HepG2 (cell line): ENCODE results near the gene ITPR1. TPM values are rescaled to one million over a fixed set of nuclear protein-coding genes. Genes with fewer than 3 reads are reported as not detected.

Source experiments
- ARNT ChIP-seq: fragments of 450-650 bp; IDR thresholded peaks from 2 replicates; pipeline ENCODE4 v1.6.1; 2017
- BRF2 ChIP-seq: sonication (generic); formaldehyde crosslinking; IDR thresholded peaks from 2 replicates; pipeline ENCODE4 v1.8.1; 2022; ENCODE audit warnings: mild to moderate bottlenecking, missing genetic modification reagents
- CEBPB ChIP-seq: IDR thresholded peaks from 2 replicates; pipeline ENCODE4 v1.6.1; 2011; ENCODE audit warnings: low read depth, low read length, improper control_type of control experiment, borderline replicate concordance
- CTCF ChIP-seq: sonication (generic); formaldehyde crosslinking; IDR thresholded peaks from 2 replicates; pipeline ENCODE4 v1.5.0; 2020; ENCODE audit warnings: mild to moderate bottlenecking, missing genetic modification reagents, moderate library complexity
- ELF4 ChIP-seq: sonication (generic); formaldehyde crosslinking; IDR thresholded peaks from 2 replicates; pipeline ENCODE4 v1.5.0; 2020; ENCODE audit warnings: missing genetic modification reagents, mild to moderate bottlenecking, moderate library complexity, borderline replicate concordance
- KLF12 ChIP-seq: sonication (generic); formaldehyde crosslinking; IDR thresholded peaks from 2 replicates; pipeline ENCODE4 v1.4.0; 2020; ENCODE audit warnings: missing genetic modification reagents, borderline replicate concordance
- KMT2A ChIP-seq: sonication (generic); formaldehyde crosslinking; IDR thresholded peaks from 2 replicates; pipeline ENCODE4 v1.4.0; 2020; ENCODE audit warnings: missing genetic modification reagents
- NFIB ChIP-seq: sonication (generic); formaldehyde crosslinking; IDR thresholded peaks from 2 replicates; pipeline ENCODE4 v1.9.0; 2021; ENCODE audit warnings: missing genetic modification reagents, mild to moderate bottlenecking, borderline replicate concordance
- NR2C2 ChIP-seq: sonication (generic); formaldehyde crosslinking; IDR thresholded peaks from 2 replicates; pipeline ENCODE4 v1.4.0; 2020; ENCODE audit warnings: missing genetic modification reagents, mild to moderate bottlenecking, moderate library complexity, borderline replicate concordance
- PATZ1 ChIP-seq: sonication (generic); formaldehyde crosslinking; IDR thresholded peaks from 2 replicates; pipeline ENCODE4 v1.4.0; 2020; ENCODE audit warnings: missing genetic modification reagents
- PBX2 ChIP-seq: IDR thresholded peaks from 2 replicates; pipeline ENCODE4 v1.6.1; 2016; ENCODE audit warnings: control low read depth
- RARA ChIP-seq: IDR thresholded peaks from 2 replicates; pipeline ENCODE4 v1.6.1; 2016; ENCODE audit warnings: missing genetic modification reagents, missing compliant biosample characterization
- TFE3 ChIP-seq: IDR thresholded peaks from 2 replicates; pipeline ENCODE4 v1.6.1; 2016
- U2AF2 ChIP-seq: fragments of 200-400 bp; formaldehyde crosslinking; IDR thresholded peaks from 2 replicates; pipeline ENCODE4 v1.6.1; 2017; ENCODE audit warnings: low read depth, mild to moderate bottlenecking, low read length
- ZBTB33 ChIP-seq: sonication (generic); formaldehyde crosslinking; IDR thresholded peaks from 2 replicates; pipeline ENCODE4 v1.4.0; 2020; ENCODE audit warnings: missing genetic modification reagents
- ZBTB43 ChIP-seq: sonication (generic); formaldehyde crosslinking; conservative IDR thresholded peaks from 2 replicates; pipeline ENCODE4 v1.4.0; 2020; ENCODE audit warnings: missing genetic modification reagents
- ZEB1 ChIP-seq: IDR thresholded peaks from 2 replicates; pipeline ENCODE4 v1.6.1; 2012; ENCODE audit warnings: mild to moderate bottlenecking, low read depth, inconsistent platforms; ENCODE audit not compliant: insufficient replicate concordance
- ZNF326 ChIP-seq: sonication (generic); formaldehyde crosslinking; IDR thresholded peaks from 2 replicates; pipeline ENCODE4 v1.4.0; 2020; ENCODE audit warnings: missing genetic modification reagents, borderline replicate concordance
- ZNF713 ChIP-seq: sonication (generic); formaldehyde crosslinking; IDR thresholded peaks from 2 replicates; pipeline ENCODE4 v1.4.0; 2020; ENCODE audit warnings: mild to moderate bottlenecking, missing genetic modification reagents
- polyA plus RNA-seq, 8 experiments: library from polyadenylated mRNA; depleted of rRNA in 3 of 8; stranded (reverse) in 7 of 8; unstranded in 1 of 8; fragments of >200 nt; fragmentation: Illumina TruSeq in 4 of 8; extraction: Trizol in 4 of 8; gene quantifications; 2 replicates each; pipeline versions ENCODE4 v1.2.1 to v1.2.3, GENCODE V29; 2011 to 2016; ENCODE audit warnings: low read depth in 4 of 8, missing spikeins in 1 of 8, mixed read lengths in 1 of 8; ENCODE audit not compliant: insufficient read depth in 1 of 8
- total RNA-seq, 5 experiments: library from RNA; depleted of rRNA; stranded (reverse); fragments of >200 nt; fragmentation: Illumina TruSeq; extraction: Trizol; gene quantifications; 2 replicates each; pipeline ENCODE4 v1.2.3, GENCODE V29; 2016; ENCODE audit warnings: low read depth in 1 of 5

The ITPR1 gene
- total and polyA plus RNA-seq, 2 of the 13 experiments (the other 11 are each of a cell fraction or from before 2014, with no cell fraction given): 10.0 to 11.4 TPM

- TF ChIP-seq ZBTB43 (CRISPR knock-in tag): no peak
- TF ChIP-seq CEBPB: no peak
- no peak for TF ChIP-seq NR2C2
- TF ChIP-seq ZBTB33 (CRISPR knock-in tag): peak; percentile 52; the same call in 1 of the 2 replicates
- no peak for TF ChIP-seq ARNT
- TF ChIP-seq RARA: no peak
- TF ChIP-seq CTCF (CRISPR knock-in tag): peak; percentile 77
- TF ChIP-seq PBX2: no peak
- no peak for TF ChIP-seq KLF12 (CRISPR knock-in tag)
- TF ChIP-seq U2AF2: no peak
- no peak for TF ChIP-seq ZNF713 (CRISPR knock-in tag)
- no peak for TF ChIP-seq BRF2 (CRISPR knock-in tag)
- TF ChIP-seq TFE3: no peak
- no peak for TF ChIP-seq ELF4 (CRISPR knock-in tag)
- no peak for TF ChIP-seq KMT2A (CRISPR knock-in tag)
- no peak for TF ChIP-seq ZEB1
- no peak for TF ChIP-seq ZNF326 (CRISPR knock-in tag)
- no peak for TF ChIP-seq PATZ1 (CRISPR knock-in tag)
- no peak for TF ChIP-seq NFIB (CRISPR knock-in tag)
Measured at GRCh38 chr3:4722103-4722502, 229.0 kb downstream of the ITPR1 start (continued).
